Thoracic aorta (tissue), 2 donors: Measurements from ENCODE around the gene TMEM11. TPM values are rescaled to one million over a fixed set of nuclear protein-coding genes. Genes with fewer than 3 reads are reported as not detected.
"Not testable (repeated sequence)": the region's sequence is repeated elsewhere in the genome, so short reads cannot be mapped to it uniquely, and the experiment has no call there.

Experiments
- ATAC-seq: fragments of 150-250 bp; one replicate; pipeline ENCODE4 v1.8.0; 2017; ENCODE audit warnings: low read depth; ENCODE audit not compliant: insufficient number of reproducible peaks, low FRiP score
- DNase-seq: peaks from one replicate; pipeline ENCODE4 v3.0.0-alpha.2; 2020; ENCODE audit warnings: low spot score
- H3K27ac ChIP-seq, 2 donors: fragments of 200-600 bp; sonication (generic); 1 replicate in 1 of 2; 2 replicates in 1 of 2; pipeline ENCODE4 v1.5.1; 2016; ENCODE audit warnings: mild to moderate bottlenecking in 2 of 2, moderate library complexity in 2 of 2
- H3K27me3 ChIP-seq: fragments of 200-600 bp; sonication (generic); replicated peaks from 2 replicates; pipeline ENCODE4 v1.6.0; 2016; ENCODE audit warnings: mild to moderate bottlenecking; ENCODE audit not compliant: insufficient read depth
- H3K36me3 ChIP-seq: fragments of 200-600 bp; sonication (generic); one replicate; pipeline ENCODE4 v1.5.1; 2016
- H3K4me1 ChIP-seq, 2 donors: fragments of 200-600 bp; sonication (generic); 1 replicate in 1 of 2; 2 replicates in 1 of 2; pipeline versions ENCODE4 v1.5.1 to v1.6.0; 2016; ENCODE audit warnings: low read depth in 2 of 2, mild to moderate bottlenecking in 1 of 2; ENCODE audit not compliant: control insufficient read depth in 1 of 2
- H3K4me3 ChIP-seq: fragments of 200-600 bp; sonication (generic); 2 replicates; pipeline ENCODE4 v1.5.1; 2016; ENCODE audit warnings: mild to moderate bottlenecking
- H3K9me3 ChIP-seq: fragments of 200-600 bp; sonication (generic); 2 replicates; pipeline ENCODE4 v1.5.1; 2016
- CTCF ChIP-seq: fragments of 200-600 bp; sonication (generic); IDR thresholded peaks from one replicate; pipeline ENCODE4 v1.5.1; 2019; ENCODE audit warnings: antibody characterized with exemption
- total RNA-seq, 2 donors: library from RNA; depleted of rRNA; stranded (reverse); fragments of >200 nt; gene quantifications; one replicate each; pipeline versions ENCODE4 v1.1.0 to v1.2.3, GENCODE V29; 2016

TMEM11 gene
- total RNA-seq, 2 donors from 2014 or later, result 16.2 to 18.7 TPM

- no peak for TF ChIP-seq CTCF
- Histone ChIP-seq H3K4me1 (peaks cover 0 to 55% of the 10 kb centered on the region in 2 donors), H3K4me3 (no peak overlapping the region), H3K27ac (no peak overlapping the region), H3K36me3 (peaks cover 13% of the 10 kb centered on the region), H3K27me3 (no peaks in the 10 kb centered on the region), H3K9me3 (no peaks in the 10 kb centered on the region)
- ATAC-seq, result no peak
- no peak for DNase-seq
Measured at GRCh38 chr17:21198411-21198810, 15.6 kb downstream of the TMEM11 start.

GRCh38 chr17:21196126-21196525 lies 17.8 kb downstream of the TMEM11 start:
- ATAC-seq (no peak), DNase-seq (no peak)
- no peak for TF ChIP-seq CTCF
- Histone ChIP-seq H3K9me3 (no peaks in the 10 kb centered on the region), H3K4me3 (no peak overlapping the region), H3K27ac (no peak overlapping the region), H3K27me3 (no peaks in the 10 kb centered on the region), H3K36me3 (peaks cover 13% of the 10 kb centered on the region), H3K4me1 (peaks cover under 1 to 43% of the 10 kb centered on the region in 2 donors)

- peak overlapping the region; percentile 35 to 42 for H3K27ac ChIP-seq
- DNase-seq (no peak), ATAC-seq (no peak)
- TF ChIP-seq CTCF, result no peak
- H3K36me3 ChIP-seq, result peaks cover 13% of the 10 kb centered on the region
- H3K27me3 ChIP-seq, result no peaks in the 10 kb centered on the region
- H3K4me1 ChIP-seq, result peaks cover 3 to 40% of the 10 kb centered on the region in 2 donors
- H3K9me3 ChIP-seq, result no peaks in the 10 kb centered on the region
- H3K4me3 ChIP-seq, result no peak overlapping the region
Measured at GRCh38 chr17:21194703-21195102, 19.3 kb downstream of the TMEM11 start.

- H3K27ac ChIP-seq, result peak overlapping the region in 1 of 2 donors; percentile 35
- peaks cover 3 to 37% of the 10 kb centered on the region in 2 donors for H3K4me1 ChIP-seq
- ATAC-seq (no peak), DNase-seq (no peak)
- H3K4me3 ChIP-seq, result no peak overlapping the region
- H3K9me3 ChIP-seq, result no peaks in the 10 kb centered on the region
- H3K36me3 ChIP-seq, result peaks cover 13% of the 10 kb centered on the region
- H3K27me3 ChIP-seq, result no peaks in the 10 kb centered on the region
- no peak for TF ChIP-seq CTCF
Measured at GRCh38 chr17:21194226-21194625, 19.7 kb downstream of the TMEM11 start.

- H3K27me3 ChIP-seq, result no peaks in the 10 kb centered on the region
Measured at GRCh38 chr17:21193031-21193430, 20.9 kb downstream of the TMEM11 start.

GRCh38 chr17:21192414-21192813 lies 21.5 kb downstream of the TMEM11 start:
- not testable (repeated sequence) for H3K4me3 ChIP-seq, ATAC-seq, DNase-seq, H3K9me3 ChIP-seq, H3K27me3 ChIP-seq, H3K36me3 ChIP-seq, H3K27ac ChIP-seq
- H3K4me1 ChIP-seq, result peaks cover 3 to 37% of the 10 kb centered on the region in 2 donors

More at GRCh38 chr17:21193031-21193430, 20.9 kb downstream of the TMEM11 start:
- H3K9me3 ChIP-seq, result no peaks in the 10 kb centered on the region
- no peak for TF ChIP-seq CTCF
- peaks cover 10% of the 10 kb centered on the region for H3K36me3 ChIP-seq
- no peak overlapping the region for H3K4me3 ChIP-seq
- peaks cover 3 to 37% of the 10 kb centered on the region in 2 donors for H3K4me1 ChIP-seq
- DNase-seq (no peak), ATAC-seq (no peak)
- no peak overlapping the region for H3K27ac ChIP-seq
